C1 segment of cervical spinal cord (tissue), 14 donors: ENCODE results near the gene KRT40.
"Not testable (repeated sequence)": the region's sequence is repeated elsewhere in the genome, so short reads cannot be mapped to it uniquely, and the experiment has no call there.

Experiments used
- DNase-seq, 14 donors: peaks; one replicate each; lab custom pipeline; 2025; lab: John Stamatoyannopoulos, UW

Gene KRT40

GRCh38 chr17:40984226-40984625 lies at the start of gene KRT40:
TSS of gene KRT40 (minus strand) at chr17:40984326. CDS start at chr17:40984273, 53 bp downstream.
- DNase-seq, result no peak

- DNase-seq, result no peak
These were observed 45.6 kb upstream of the KRT40 start, which contains the start of gene KRTAP1-4 for GRCh38 chr17:41029633-41030245. TSS of gene KRTAP1-4 (minus strand) at chr17:41030195. CDS start at chr17:41030078, 117 bp downstream.

- DNase-seq, result no peak
These were observed 42.8 kb upstream of the KRT40 start, which contains the start of gene KRTAP1-5 for GRCh38 chr17:41026715-41027471. TSS of gene KRTAP1-5 (minus strand) at chr17:41027208. CDS start at chr17:41027155, 53 bp downstream.

- DNase-seq, result no peak
These were observed 40.6 kb upstream of the KRT40 start for GRCh38 chr17:41024697-41025096.

- no peak for DNase-seq
These were observed 36.2 kb upstream of the KRT40 start for GRCh38 chr17:41020336-41020735.

- no peak for DNase-seq
These were observed 35.3 kb upstream of the KRT40 start for GRCh38 chr17:41019415-41019814.

GRCh38 chr17:41018541-41018940 lies 34.4 kb upstream of the KRT40 start:
- no peak for DNase-seq

- no peak for DNase-seq
These were observed 32.6 kb upstream of the KRT40 start for GRCh38 chr17:41016578-41017215.

- no peak for DNase-seq
These were observed 31.3 kb upstream of the KRT40 start for GRCh38 chr17:41015454-41015853.

GRCh38 chr17:41013606-41014005 lies 29.5 kb upstream of the KRT40 start:
- no peak for DNase-seq

GRCh38 chr17:41013181-41013580 lies 29.1 kb upstream of the KRT40 start:
- DNase-seq, result no peak

- no peak for DNase-seq
These were observed 28.4 kb upstream of the KRT40 start for GRCh38 chr17:41012326-41013120.

GRCh38 chr17:41010441-41010840 lies 26.3 kb upstream of the KRT40 start:
- DNase-seq, result no peak

GRCh38 chr17:41009936-41010335 lies 25.8 kb upstream of the KRT40 start:
- no peak for DNase-seq

- no peak for DNase-seq
These were observed 25.2 kb upstream of the KRT40 start for GRCh38 chr17:41009301-41009760.

GRCh38 chr17:41008811-41009210 lies 24.7 kb upstream of the KRT40 start, which contains the start of gene KRTAP3-1:
TSS of gene KRTAP3-1 (minus strand) at chr17:41009128. CDS start at chr17:41009074, 54 bp downstream.
- peak in 1 of 14 donors; percentile 19 for DNase-seq

GRCh38 chr17:41004397-41004796 lies 20.3 kb upstream of the KRT40 start:
- DNase-seq, result no peak

GRCh38 chr17:41003926-41004325 lies 19.8 kb upstream of the KRT40 start:
- DNase-seq, result no peak

GRCh38 chr17:41002814-41003213 lies 18.7 kb upstream of the KRT40 start:
- DNase-seq, result no peak

GRCh38 chr17:41001795-41002194 lies 17.7 kb upstream of the KRT40 start:
- no peak for DNase-seq

- not testable (repeated sequence) for DNase-seq
These were observed 15.4 kb upstream of the KRT40 start, which contains the start of gene KRTAP3-2 for GRCh38 chr17:40999563-40999962. TSS of gene KRTAP3-2 (minus strand) at chr17:40999906. CDS start at chr17:40999853, 53 bp downstream.
